Measurements from ENCODE around the gene ZNF552.

The ZNF552 gene

DNA sequence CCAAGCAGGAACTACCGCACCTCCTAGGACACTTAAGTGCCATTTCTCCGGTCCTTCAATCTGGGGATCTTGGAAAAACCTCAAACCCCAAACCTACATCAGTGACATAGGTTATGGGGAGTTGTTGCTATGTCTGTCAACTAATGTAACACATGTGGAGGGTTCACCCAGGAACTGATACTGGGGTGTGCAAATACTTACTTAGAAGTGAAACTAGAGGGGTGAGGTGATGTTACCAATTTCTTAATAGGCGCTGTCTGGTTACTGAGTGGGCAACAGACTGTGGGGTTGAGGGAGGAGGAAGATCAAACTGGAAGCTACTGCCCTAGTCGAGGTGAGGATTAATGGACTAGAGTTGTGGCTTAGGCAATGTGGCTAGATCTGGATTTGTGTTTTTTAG lies 43.3 kb downstream of the ZNF552 start:
- DNase-seq: peak; percentile 47

GRCh38 chr19:57769345-57770131 lies 45.2 kb downstream of the ZNF552 start, which contains the start of gene ZNF586:
TSS of gene ZNF586 (plus strand) at chr19:57769676. CDS start at chr19:57769843, 167 bp downstream.
- DNase-seq: peak; percentile 95

GRCh38 chr19:57759096-57759495 lies 55.6 kb downstream of the ZNF552 start:
- DNase-seq: no peak

GRCh38 chr19:57757941-57758340 lies 56.8 kb downstream of the ZNF552 start:
- no peak for DNase-seq
